Measurements from ENCODE around the gene KATNA1. TPM values are rescaled to one million over a fixed set of nuclear protein-coding genes. Genes with fewer than 3 reads are reported as not detected.
A peak's percentile ranks its signal among the peaks of the same experiment; 100 is the strongest.

Gene KATNA1
- total and polyA plus RNA-seq, 9 of the 15 experiments (the other 6 are each of a cell fraction or from before 2014, with no cell fraction given) = 22.5 to 76.9 (median 45.0) TPM

GRCh38 chr6:149545754-149546471 lies 102.6 kb downstream of the KATNA1 start, which contains the start of gene PPIL4 (continued):
- TF ChIP-seq ATF2 (CRISPR knock-in tag; IDR thresholded peaks at IDR 0.05) (no peak; the same call in 1 of the 2 replicates), SRSF9 (IDR thresholded peaks at IDR 0.05; ENCODE audit: borderline replicate concordance, low read depth, low read length) (no peak), GTF2E2 (tag; IDR thresholded peaks at IDR 0.05) (peak; percentile 68), ZBTB8A (IDR thresholded peaks at IDR 0.05; ENCODE audit: partially characterized antibody) (no peak), RNF219 (CRISPR knock-in tag; IDR thresholded peaks at IDR 0.05) (no peak), TFAM (CRISPR knock-in tag; conservative IDR thresholded peaks at IDR 0.05) (no peak), RBM39 (optimal IDR thresholded peaks at IDR 0.05; ENCODE audit: low read depth, low read length) (no peak), ZNF668 (CRISPR knock-in tag; IDR thresholded peaks at IDR 0.05) (no peak), NFE2 (IDR thresholded peaks at IDR 0.05; ENCODE audit: low read depth) (peak; percentile 17; the same call in 1 of the 2 replicates), ZBTB34 (CRISPR knock-in tag; IDR thresholded peaks at IDR 0.05) (no peak), USF2 (CRISPR knock-in tag; IDR thresholded peaks at IDR 0.05) (peak; percentile 72), SMAD3 (CRISPR knock-in tag; conservative IDR thresholded peaks at IDR 0.05) (no peak), CTCF (IDR thresholded peaks at IDR 0.05 in 2 of 3, conservative IDR thresholded peaks at IDR 0.05 in 1 of 3; ENCODE audit: insufficient read depth in 2 of 3, low read depth in 1 of 3, low read length in 3 of 3) (peak; percentile 71 to 99 (median 84)), CREB3 (tag; conservative IDR thresholded peaks at IDR 0.05; ENCODE audit: low read depth) (no peak; the same call in 1 of the 2 replicates), GABPA (tag; conservative IDR thresholded peaks at IDR 0.05; ENCODE audit: low read depth) (peak; percentile 95), PRMT5 (CRISPR knock-in tag; IDR thresholded peaks at IDR 0.05) (no peak)
